Frontal cortex (tissue), 4 donors: ENCODE measurements around the gene ANKRD22. TPM values are rescaled to one million over a fixed set of nuclear protein-coding genes. Genes with fewer than 3 reads are reported as not detected.

Experiments
- DNase-seq, 2 donors: peaks; one replicate each; pipeline ENCODE4 v3.0.0; 2012; ENCODE audit warnings: low spot score in 2 of 2
- FAIRE-seq: peaks from 2 replicates; lab custom pipeline; 2012; peaks lifted over from hg19 to GRCh38; lab: Jason Lieb, UNC
- total RNA-seq: library from RNA; depleted of rRNA; stranded (reverse); fragments of >200 nt; gene quantifications from one replicate; pipeline ENCODE4 v1.2.3, GENCODE V29; 2014
- donor health status: control.
- donor health status: control.
- donor health status: control.

ANKRD22 gene
- total RNA-seq, 1 donor from 2014 or later = under 0.01 TPM

- DNase-seq = no peak
- FAIRE-seq = no peak
Measured at GRCh38 chr10:88804083-88804812, 47.4 kb downstream of the ANKRD22 start.

GRCh38 chr10:88803641-88804040 is 48.0 kb downstream of the ANKRD22 start:
- FAIRE-seq (no peak), DNase-seq (no peak)

GRCh38 chr10:88802523-88803285 is 48.9 kb downstream of the ANKRD22 start, which contains the start of gene LIPM:
LIPM (plus strand) TSS chr10:88802730; CDS start chr10:88802897, 167 bp downstream.
- DNase-seq (no peak), FAIRE-seq (no peak)

GRCh38 chr10:88800152-88801125 is 51.2 kb downstream of the ANKRD22 start:
- no peak for DNase-seq

GRCh38 chr10:88794731-88795130 is 56.9 kb downstream of the ANKRD22 start:
- DNase-seq = no peak
- no peak for FAIRE-seq

More at GRCh38 chr10:88800152-88801125, 51.2 kb downstream of the ANKRD22 start:
- FAIRE-seq = no peak

- no peak for DNase-seq
- FAIRE-seq = no peak
Measured at GRCh38 chr10:88793712-88794299, 57.8 kb downstream of the ANKRD22 start.

GRCh38 chr10:88792661-88793060 is 59.0 kb downstream of the ANKRD22 start:
- DNase-seq = no peak
- no peak for FAIRE-seq

- DNase-seq = no peak
- FAIRE-seq = no peak
Measured at GRCh38 chr10:88791924-88792323, 59.7 kb downstream of the ANKRD22 start.

GRCh38 chr10:88788924-88789323 is 62.7 kb downstream of the ANKRD22 start:
- FAIRE-seq (no peak), DNase-seq (no peak)

GRCh38 chr10:88787463-88787862 is 64.2 kb downstream of the ANKRD22 start:
- FAIRE-seq = no peak

GRCh38 chr10:88786032-88786770 is 65.4 kb downstream of the ANKRD22 start:
- DNase-seq = no peak
- no peak for FAIRE-seq

More at GRCh38 chr10:88787463-88787862, 64.2 kb downstream of the ANKRD22 start:
- no peak for DNase-seq

GRCh38 chr10:88783724-88784123 is 67.9 kb downstream of the ANKRD22 start:
- DNase-seq (no peak), FAIRE-seq (no peak)

- no peak for FAIRE-seq
- DNase-seq = no peak
Measured at GRCh38 chr10:88782222-88782621, 69.4 kb downstream of the ANKRD22 start.

GRCh38 chr10:88781206-88781605 is 70.4 kb downstream of the ANKRD22 start:
- FAIRE-seq = no peak
- DNase-seq = no peak

Other genes with a start within 250 kb of the ANKRD22 start
- not detected for gene LIPF, start 187.4 kb downstream of the ANKRD22 start, total RNA-seq
- gene LIPK, start 145.6 kb downstream of the ANKRD22 start, total RNA-seq = not detected
- gene LIPN, start 91.8 kb downstream of the ANKRD22 start, total RNA-seq = not detected
- gene LIPM, start 49.1 kb downstream of the ANKRD22 start, total RNA-seq = not detected
- 8.6 TPM for gene STAMBPL1, start 28.4 kb upstream of the ANKRD22 start, total RNA-seq
- 26.1 TPM for gene ACTA2, start 100.9 kb upstream of the ANKRD22 start, total RNA-seq
- gene FAS, start 139.0 kb upstream of the ANKRD22 start, total RNA-seq = 1.6 TPM